HG03064 (cell line): ENCODE data around the gene PRM3.

Source experiments
- ATAC-seq: cut with Tn5 transposase; IDR thresholded peaks from one replicate; pipeline ENCODE4 v1.9.1; 2021; ENCODE audit warnings: low read depth; ENCODE audit not compliant: unreplicated experiment

Gene PRM3

GRCh38 chr16:11283820-11284248 is 10.4 kb upstream of the PRM3 start:
- no peak for ATAC-seq

- ATAC-seq: no peak
These were observed 7.4 kb upstream of the PRM3 start, which contains the start of gene PRM1 for GRCh38 chr16:11280616-11281522. Gene PRM1 (minus strand): TSS chr16:11281330. CDS start chr16:11281238, 92 bp downstream.

GRCh38 chr16:11278681-11279628 is 5.5 kb upstream of the PRM3 start:
- no peak for ATAC-seq

GRCh38 chr16:11277607-11278337 is 4.3 kb upstream of the PRM3 start:
- no peak for ATAC-seq

DNA sequence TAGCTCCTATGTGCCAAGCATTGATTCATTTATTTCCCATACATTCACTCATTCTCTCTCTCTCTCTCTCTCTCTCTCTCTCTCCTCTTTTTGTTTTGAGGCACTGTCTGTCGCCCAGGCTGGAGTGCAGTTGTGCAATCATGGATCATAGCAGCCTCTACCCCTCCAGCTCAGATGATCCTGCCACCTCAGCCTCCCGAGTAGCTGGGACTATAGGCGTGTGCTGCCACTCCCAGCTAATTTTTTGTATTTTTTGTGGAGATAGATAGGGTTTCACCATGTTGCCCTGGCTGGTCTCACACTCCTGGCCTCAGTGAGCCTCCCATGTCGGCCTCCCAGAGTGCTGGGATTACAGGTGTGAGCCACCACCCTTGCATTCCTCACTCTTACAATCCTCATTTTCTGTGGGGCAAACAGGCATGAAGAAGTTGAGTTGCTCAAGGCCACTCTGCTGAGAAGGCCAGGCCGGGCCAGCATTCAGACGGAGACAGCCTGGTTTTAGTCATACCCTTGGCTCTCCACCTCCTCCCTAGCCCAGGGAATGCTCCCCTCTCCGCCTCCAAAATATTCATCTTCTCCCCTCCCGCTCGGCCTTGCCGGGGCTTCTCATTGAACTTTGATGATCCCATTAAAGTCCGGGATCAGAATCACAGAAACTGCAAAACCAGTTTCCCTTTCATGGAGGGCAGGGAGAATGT is 3.6 kb upstream of the PRM3 start:
- ATAC-seq: no peak

DNA sequence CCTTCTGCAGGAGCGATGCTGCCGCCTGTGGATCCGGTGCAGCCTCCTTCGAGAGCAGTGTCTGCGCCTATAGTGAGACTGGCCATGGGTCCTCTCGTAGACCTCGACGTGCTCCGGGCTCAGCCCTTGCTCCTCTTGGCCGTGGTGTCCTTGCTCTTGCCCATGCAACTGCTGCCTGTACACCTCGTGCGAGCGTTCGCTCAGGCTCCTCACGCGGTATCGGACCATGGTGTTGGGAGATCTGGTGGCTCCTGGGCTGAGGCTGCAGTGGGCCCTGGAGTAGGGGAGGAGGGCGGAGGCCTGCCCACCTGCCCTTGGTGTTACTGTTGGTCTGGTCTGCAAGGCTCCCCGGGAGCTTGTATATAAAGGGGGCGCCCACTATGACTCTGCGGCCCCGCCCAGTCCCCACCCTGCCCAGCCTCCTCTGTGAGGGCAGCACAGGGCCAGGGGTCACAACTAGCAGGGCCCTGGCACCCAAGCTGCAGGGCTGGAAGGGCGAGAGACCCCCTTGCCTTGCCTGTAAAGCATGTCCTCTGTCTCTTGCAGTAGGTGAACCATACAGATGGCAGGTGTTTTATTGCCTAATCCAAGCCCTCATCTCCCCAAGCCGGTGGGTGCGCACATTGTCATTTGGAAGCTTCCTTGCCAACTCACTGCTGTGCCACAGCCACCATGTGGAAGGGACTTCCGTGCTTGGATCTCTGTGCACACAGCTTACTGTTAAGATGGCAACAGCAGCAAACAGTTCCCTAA is 2.9 kb upstream of the PRM3 start, which contains the start of gene PRM2:
Gene PRM2, minus strand, starts transcription at position 338 of the 753 bp plus-strand sequence. Its CDS starts 110 bp downstream, at position 228.
- no peak for ATAC-seq

DNA sequence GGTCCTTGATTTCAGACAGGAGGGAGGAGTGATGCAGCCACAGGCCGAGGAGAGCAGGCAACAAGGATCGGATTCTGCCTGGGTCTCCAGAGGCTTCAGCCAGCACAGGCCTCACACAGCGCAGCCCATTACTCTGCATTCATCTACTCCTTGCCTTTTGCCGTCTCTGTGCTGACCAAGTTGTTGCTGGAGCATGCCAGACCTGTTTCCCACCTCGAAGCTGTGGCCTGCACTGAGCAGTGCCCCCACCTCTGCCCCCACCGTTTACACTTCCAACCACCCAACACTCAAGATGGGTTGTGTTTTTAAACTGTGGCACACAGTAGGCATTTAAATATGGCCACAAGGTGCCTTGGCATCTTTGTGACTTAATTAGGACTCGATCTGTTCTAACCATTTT is 1.5 kb upstream of the PRM3 start:
- no peak for ATAC-seq

- no peak for ATAC-seq
These were observed 394 bp upstream of the PRM3 start for GRCh38 chr16:11273721-11274324.

DNA sequence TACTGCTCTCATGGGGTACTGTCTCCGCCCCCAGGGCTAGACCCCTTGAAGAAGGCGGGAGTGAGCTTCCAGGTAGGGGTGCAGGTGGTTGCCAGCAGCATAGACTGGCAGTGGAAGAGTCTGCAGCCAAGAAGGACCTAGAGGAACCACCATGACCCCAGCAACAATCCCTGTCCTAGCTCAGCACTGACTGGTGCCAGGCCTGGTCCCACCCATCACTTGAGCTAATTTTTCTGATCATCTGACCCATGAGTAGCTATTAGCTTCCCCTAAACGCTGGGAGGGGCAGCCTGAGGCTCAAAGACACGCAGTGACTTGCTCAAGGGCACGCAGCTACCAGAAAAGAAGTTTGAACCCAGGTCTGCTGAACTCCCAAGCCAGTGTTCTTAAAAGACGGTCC is 945 bp downstream of the PRM3 start:
- no peak for ATAC-seq

DNA sequence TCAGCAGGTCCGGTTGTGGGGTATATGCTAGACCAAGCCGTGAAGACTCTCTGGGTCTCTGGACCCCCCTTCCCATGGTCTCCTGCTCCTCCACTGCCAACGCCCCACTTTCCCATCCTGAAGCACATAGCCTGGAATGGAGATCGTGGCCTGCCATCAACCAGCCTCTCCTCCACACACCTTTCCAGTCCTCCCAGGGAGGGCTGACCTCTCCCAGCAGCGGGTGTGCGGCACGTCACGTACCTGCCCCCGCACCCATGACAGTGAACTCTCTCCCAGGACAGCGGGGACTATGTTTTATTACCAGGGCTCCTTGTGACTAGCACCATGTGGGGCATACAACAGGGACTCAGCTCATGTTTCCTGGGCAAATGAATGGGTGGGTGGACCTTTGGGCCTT is 1.8 kb downstream of the PRM3 start:
- no peak for ATAC-seq

DNA sequence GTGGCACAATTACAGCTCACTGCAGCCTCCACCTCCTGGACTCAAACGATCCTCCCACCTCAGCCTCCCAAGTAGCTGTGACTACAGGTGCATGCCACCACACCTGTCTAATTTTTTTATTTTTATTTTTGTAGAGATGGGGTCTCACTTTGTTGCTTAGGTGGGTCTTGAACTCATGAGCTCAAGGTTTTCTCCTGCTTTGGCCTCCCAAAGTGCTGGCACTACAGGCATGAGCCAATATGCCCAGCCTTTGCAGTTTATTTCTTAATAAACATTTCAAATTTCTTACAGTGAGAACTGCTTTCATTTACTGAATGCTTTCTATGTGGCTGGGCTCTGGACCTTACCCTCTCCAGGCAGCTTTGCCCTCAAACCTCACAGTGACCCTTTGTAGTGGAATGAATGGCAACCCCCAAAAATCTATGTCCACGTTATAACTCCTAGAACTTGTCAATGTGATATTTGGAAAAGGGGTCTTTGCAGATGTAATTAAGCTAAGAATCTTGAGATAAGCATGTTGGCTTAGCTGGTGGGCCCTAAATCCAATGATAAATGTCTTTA is 2.7 kb downstream of the PRM3 start:
- ATAC-seq: no peak

DNA sequence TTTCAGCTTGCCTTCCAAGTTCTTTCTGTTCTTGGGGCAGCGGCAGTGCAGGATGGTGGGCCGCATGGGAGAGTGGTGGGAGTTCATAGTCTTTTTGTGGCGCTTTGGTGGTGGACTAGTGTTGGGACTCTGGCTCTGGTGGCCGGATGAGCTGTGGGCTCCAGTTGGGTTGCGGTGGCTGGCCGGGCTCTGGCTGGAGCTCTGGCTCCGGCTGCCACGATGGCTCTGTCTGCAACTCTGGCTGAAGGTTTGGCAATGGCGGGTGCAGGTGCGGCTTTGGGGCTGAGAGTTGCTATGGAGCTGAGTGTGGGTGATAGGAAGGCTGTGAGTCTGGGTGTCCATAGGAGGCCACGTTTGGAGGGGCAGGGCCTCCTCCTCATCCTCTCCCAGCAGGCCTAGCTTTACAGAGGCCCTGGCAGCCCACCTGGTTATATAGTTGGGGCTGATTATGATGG is 4.5 kb downstream of the PRM3 start, which contains the start of gene TNP2:
Gene TNP2, minus strand, starts transcription at position 405 of the 455 bp plus-strand sequence. Its CDS starts 63 bp downstream, at position 342.
- ATAC-seq: no peak

- no peak for ATAC-seq
These were observed 8.3 kb downstream of the PRM3 start for GRCh38 chr16:11265124-11265523.

DNA sequence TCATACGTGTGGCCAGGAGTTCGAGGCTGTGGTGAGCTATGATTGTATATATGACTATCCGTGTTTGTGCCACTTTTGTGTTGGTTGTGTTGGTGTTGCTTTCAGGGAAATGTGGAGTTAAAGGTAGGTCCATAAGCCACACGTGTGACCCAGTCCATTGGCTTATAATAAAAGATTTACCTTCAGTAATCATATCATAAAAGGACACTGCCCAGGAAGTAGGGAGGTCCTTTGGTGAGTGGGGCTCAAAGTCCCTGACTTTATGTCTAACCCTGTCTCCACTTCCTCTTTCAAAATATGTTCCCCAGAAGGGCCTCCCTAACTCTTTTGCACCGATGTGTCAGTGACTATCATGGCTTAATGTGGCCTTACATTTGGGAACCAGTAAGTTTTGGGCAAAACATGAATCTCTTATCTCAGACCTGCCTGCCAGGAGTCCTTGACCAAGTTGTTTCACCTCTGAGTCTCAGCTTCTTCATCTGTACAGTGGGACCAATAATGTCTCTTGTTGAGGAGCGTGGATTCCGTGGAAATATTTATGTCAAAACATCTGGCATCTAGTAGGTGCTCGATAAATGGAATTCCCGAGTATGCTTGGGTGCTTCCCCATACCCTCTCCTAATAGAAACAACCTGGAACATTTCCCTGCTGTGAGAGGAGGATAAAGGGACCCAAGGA is 9.1 kb downstream of the PRM3 start:
- no peak for ATAC-seq

DNA sequence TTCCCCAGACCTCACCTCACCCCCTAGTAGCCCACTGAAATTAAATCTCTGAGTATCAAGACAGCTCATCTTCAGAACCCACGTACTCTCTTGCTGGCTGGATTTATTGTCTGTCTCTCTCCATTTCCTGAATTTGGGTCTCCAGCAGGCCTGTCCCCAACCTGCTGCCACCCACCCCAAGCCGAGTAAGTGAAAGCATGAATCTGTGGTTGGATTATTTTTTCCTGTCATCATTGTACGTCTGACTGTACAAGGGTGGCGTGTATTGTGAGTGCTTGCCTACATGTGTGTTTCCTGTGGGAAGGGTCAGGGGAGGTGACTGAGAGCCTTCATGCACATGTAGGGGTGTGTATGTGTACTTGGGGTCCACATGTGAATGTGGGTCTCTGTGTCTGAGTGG is 9.7 kb downstream of the PRM3 start:
- ATAC-seq: no peak

- no peak for ATAC-seq
These were observed 10.5 kb downstream of the PRM3 start for GRCh38 chr16:11262915-11263314.

- no peak for ATAC-seq
These were observed 12.8 kb downstream of the PRM3 start for GRCh38 chr16:11260596-11260966.
